Right ventricle myocardium superior (tissue), 1 donor: ENCODE data around the gene TMEM140. TPM values are rescaled to one million over a fixed set of nuclear protein-coding genes. Genes with fewer than 3 reads are reported as not detected.
A peak's percentile ranks its signal among the peaks of the same experiment; 100 is the strongest.

Experiments used
- ATAC-seq: fragments of 200-7000 bp; cut with Tn5 transposase; one replicate; pipeline ENCODE4 v1.9.1; 2020; ENCODE audit warnings: mild to moderate bottlenecking; ENCODE audit not compliant: poor library complexity
- DNase-seq: peaks from one replicate; pipeline ENCODE4 v3.0.0-alpha.2; 2020
- intact Hi-C: fragments of 100-400 bp; cut with DNase I; formaldehyde crosslinking; loops from one replicate; pipeline ENCODE4 v1.11.2; 2022
- total RNA-seq: library from RNA; stranded (reverse); fragmentation: NEBNext Ultra II Directional; extraction: Animal tissue kit (Norgen Biotek cat#: 25700); gene quantifications from one replicate; pipeline ENCODE4 v1.2.1, GENCODE V29; 2021
- donor health status: DM: no; HTN: yes; CAD: no; lungs with severe emphysema.

TMEM140 gene
- total RNA-seq, 1 donor from 2014 or later: 22.8 TPM

- intact Hi-C loops: no loop called here
- ATAC-seq: no peak
- no peak for DNase-seq
Measured at GRCh38 chr7:135185471-135186260, 37.8 kb downstream of the TMEM140 start.

DNA sequence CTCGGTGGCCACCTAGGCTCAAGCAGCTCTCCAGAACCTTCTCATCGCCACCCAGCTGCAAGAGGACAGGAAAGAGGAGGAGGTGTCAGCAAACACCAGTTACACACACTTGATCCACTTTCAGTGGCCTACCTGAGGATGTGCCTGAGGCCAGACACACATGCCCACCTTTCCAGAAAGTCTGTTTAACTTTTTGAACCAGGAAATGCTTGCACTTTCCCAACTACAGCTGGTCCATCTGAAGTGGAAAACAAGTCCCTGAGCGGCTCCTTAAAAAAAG is 38.3 kb downstream of the TMEM140 start:
- intact Hi-C loops: no loop called here
- no peak for ATAC-seq
- no peak for DNase-seq

GRCh38 chr7:135186841-135187253 is 39.0 kb downstream of the TMEM140 start:
- intact Hi-C loops: no loop called here
- ATAC-seq: no peak

DNA sequence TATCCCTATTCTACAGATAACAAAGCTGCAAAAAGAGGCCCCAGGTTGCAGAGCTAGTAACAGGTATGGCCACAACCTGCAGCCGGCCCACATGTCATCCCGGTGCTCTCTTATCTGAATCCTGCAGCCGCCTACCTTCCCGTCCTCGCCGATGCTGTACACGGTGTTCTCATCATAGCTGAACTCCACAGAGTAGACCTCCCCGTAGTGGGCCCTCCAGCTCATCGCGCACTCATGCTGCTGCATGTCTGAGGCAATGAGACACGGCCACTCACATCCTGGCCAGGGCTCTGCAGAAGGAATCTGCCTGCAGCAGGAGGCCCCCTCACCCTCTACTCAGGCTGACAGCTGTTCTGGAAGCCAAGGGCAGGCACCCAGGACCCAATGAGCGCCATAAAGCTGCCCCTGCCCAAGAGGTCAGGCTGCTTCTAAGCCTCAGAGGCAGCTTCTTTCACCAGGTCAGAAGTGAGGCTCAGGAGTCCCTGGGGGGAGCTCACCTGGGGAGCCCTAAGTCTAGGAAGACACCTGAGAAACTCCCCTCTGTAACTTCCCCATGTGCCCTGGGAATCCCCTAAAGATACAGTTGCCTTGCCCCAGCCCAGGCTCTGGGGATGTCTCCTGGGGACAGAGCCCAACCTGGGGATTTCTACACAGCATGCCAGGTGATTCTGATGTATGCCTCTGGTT is 40.6 kb downstream of the TMEM140 start:
- DNase-seq (no peak), ATAC-seq (no peak)
- intact Hi-C loops: no loop called here

More at GRCh38 chr7:135186841-135187253, 39.0 kb downstream of the TMEM140 start:
- no peak for DNase-seq

GRCh38 chr7:135189221-135189662 is 41.4 kb downstream of the TMEM140 start:
- ATAC-seq (peak; percentile 81), DNase-seq (no peak)
- intact Hi-C loops: no loop called here

GRCh38 chr7:135189961-135190360 is 42.1 kb downstream of the TMEM140 start:
- no peak for ATAC-seq

GRCh38 chr7:135190703-135191102 is 42.8 kb downstream of the TMEM140 start:
- intact Hi-C loops: no loop called here
- ATAC-seq (no peak), DNase-seq (no peak)

More at GRCh38 chr7:135189961-135190360, 42.1 kb downstream of the TMEM140 start:
- intact Hi-C loops: no loop called here
- DNase-seq: no peak

GRCh38 chr7:135192914-135193536 is 45.2 kb downstream of the TMEM140 start:
- intact Hi-C loops: no loop called here
- ATAC-seq (no peak), DNase-seq (no peak)

DNA sequence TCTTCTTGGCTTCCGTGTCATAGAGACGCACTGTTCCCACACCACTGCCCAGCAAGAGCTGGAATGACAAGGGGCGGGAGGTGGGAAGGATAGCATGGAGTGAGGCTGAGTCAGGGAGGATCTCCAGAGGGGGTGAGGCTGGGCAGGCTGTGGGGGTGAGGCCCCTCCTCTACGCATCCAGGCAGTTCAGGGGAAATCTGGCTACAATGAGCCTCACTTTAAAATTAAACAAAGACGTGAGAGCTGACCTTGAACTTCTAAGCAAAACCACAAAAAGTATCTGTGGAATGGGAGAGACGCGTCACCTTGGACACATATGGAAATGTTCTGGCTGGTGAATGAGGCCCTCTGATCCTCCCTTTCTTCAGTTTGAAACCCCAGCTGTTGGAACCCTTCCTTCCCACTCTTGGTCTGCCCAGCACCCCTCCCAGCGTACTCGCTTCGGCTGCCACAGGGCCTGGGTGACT is 45.8 kb downstream of the TMEM140 start:
- no peak for DNase-seq
- intact Hi-C loops: no loop called here
- ATAC-seq: no peak

GRCh38 chr7:135194494-135195095 is 46.7 kb downstream of the TMEM140 start:
- DNase-seq: no peak
- intact Hi-C loops: no loop called here

GRCh38 chr7:135195156-135195555 is 47.3 kb downstream of the TMEM140 start:
- DNase-seq: no peak
- ATAC-seq: no peak
- intact Hi-C loops: no loop called here

More at GRCh38 chr7:135194494-135195095, 46.7 kb downstream of the TMEM140 start:
- ATAC-seq: no peak

- DNase-seq (no peak), ATAC-seq (no peak)
- intact Hi-C loops: no loop called here
Measured at GRCh38 chr7:135195968-135196629, 48.2 kb downstream of the TMEM140 start.

DNA sequence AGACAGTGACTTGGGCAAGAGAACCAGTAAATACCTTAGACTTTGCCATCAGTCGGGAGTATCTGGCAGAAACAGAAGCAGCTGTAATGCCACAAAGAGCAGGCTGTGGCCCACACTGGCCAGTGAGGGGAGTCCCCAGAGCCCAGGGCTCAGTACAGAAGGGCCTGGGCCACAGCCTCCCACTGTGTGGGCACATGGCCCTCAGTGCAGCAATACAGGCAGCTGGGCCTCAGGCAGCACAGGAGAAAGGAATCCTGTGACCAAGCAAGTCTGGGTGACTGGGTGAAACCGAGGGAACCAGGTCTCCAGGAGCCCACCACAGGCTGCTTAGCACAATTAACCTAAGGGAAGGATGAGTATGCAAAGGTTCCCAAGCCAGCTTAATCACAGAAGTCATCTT is 49.5 kb downstream of the TMEM140 start:
- intact Hi-C loops: no loop called here
- DNase-seq (no peak), ATAC-seq (no peak)

DNA sequence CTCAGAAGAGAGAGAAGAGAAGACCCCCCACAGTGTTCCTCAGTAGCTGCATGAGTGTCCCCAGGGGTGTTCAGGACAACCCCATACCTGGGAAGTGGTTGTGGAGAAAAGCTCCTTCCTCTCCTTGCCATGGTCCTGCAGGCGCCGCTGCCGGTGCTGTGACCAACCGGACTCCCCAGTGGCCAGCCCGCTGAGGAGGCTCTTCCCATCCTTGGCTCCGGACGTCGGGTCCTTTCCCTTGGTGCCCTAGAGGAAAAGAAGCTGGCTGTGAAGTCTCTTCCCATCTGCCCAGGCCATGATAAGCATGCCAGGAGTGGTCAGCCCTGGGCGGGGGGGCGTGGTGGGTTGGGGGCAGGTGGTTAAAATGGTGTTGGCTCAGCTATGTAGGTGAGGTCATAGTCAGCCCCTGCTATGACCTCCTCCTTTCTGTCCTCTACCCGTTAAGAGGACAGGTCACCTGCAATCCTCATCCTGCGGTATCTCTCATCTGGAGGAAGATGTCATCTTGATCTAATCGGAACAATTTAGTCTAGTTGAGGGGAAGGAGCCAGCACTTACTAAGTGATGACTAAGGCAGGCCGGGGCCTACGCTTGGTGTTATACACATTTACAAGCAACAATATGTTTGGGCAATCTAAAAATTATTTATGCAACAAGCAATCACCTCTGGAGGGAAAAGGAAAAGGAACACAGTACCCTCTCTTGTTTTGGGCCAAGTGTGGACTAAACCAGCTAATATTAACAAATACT is 50.2 kb downstream of the TMEM140 start:
- ATAC-seq (no peak), DNase-seq (no peak)
- intact Hi-C loops: no loop called here

GRCh38 chr7:135199439-135199838 is 51.6 kb downstream of the TMEM140 start:
- intact Hi-C loops: no loop called here
- DNase-seq (no peak), ATAC-seq (no peak)

DNA sequence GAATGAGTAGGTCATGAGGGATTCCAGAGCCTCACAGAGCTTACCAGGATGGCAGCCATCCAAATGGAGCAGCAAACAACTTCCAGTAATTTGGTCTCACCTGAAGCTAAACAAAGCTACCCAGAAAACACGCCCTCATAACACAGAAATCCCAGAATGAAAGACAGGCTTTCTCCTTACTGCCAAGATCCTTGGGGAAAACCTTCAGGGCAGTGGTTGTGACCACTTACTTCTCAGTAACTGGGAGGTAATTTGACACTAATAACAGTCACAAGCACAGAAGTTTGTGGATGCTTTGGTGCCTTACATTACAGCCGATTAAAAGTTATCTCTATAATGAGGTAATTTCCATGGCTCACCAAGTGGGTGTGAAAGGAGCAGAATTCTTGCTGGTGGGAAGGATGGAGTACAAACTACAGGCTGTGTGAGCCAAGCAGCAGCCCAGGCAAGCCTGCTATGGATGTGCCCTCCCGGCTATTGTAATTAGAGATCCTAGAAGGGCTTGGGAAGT is 53.0 kb downstream of the TMEM140 start:
- intact Hi-C loops: no loop called here
- no peak for ATAC-seq
- DNase-seq: no peak

DNA sequence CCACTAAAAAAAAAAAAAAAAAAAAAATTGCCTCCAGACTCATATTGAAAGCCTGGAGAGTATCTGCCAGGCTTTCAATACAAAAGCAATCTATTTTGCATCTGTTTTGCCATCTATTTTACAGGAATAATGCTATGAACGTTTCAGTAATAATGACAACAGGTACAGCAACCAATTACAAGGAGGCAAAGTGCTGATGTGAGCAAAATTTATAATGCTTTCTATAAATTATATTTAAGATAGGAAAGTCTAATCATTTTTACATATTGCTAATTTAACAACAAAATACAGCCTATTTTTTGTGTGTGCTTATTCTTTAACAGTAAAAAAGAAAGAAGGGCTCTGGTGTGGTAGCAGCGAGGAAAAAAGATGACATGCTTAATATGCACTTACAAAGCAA is 53.5 kb downstream of the TMEM140 start:
- intact Hi-C loops: no loop called here
- DNase-seq (no peak), ATAC-seq (no peak)

DNA sequence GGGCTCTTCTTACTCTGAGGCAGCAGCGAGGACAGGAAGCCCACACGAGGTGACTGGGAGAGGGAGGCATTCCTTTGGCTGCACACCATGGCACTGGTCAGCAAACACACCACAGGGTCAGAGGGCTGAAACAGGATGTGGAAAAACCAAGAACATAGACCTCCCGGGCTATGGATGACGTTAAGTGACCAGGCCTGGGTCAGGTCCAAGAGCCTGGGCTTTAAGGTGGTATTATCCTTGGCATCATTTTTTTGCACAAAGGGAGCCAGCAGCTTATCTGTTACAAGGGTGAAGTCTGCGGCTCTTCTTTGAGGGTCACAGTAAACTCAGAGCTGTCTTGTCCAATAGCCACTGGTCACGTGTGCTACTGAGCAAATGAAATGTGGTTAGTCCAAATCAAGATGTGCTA is 56.5 kb downstream of the TMEM140 start:
- intact Hi-C loops: no loop called here
- ATAC-seq (no peak), DNase-seq (no peak)
